ENCODE results near the gene HDAC10. TPM values are rescaled to one million over a fixed set of nuclear protein-coding genes. Genes with fewer than 3 reads are reported as not detected.
A peak's percentile ranks its signal among the peaks of the same experiment; 100 is the strongest.

HDAC10 gene
- total RNA-seq, 1 donor from 2014 or later = 36.8 TPM

DNA sequence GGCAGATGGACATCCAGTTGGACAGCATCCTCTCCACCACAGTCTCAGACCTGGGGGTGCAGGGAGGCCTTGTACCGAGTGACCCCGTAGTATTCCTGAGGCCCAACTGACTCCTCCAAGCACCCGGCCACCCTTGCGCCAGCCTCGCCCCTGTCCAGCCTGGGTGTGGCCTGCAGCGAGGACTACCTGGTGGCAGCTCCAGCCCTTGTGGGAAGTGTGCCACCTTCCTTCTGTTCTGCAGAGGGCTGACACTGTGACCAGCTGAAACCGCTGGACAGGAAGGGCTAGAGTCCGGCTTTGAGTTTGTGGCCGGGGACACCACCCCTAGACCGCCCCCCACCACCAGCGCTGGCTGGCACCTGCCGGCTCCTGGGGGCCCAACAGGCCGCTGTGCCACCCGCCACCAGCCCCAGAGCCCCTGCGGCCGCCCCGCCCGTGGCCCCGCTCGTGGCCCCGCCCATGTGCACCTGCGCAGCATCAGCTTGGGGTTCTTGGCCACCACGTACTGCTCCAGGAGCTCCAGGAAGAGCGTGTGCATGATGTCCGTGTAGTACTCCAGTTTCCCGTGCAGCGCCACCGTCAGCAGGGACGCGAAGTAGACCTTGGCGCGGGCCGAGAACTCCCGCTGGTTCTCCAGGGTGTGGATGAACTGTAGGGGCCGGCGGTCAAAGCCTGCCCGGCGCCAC lies 29.1 kb upstream of the HDAC10 start:
- Mint-ChIP-seq H3K4me1 (ENCODE audit: low read depth) (peaks cover 6% of the 10 kb centered on the region), H3K27me3 (ENCODE audit: low read depth) (no peaks in the 10 kb centered on the region), H3K27ac (ENCODE audit: unreplicated experiment) (no peak overlapping the region), H3K9me3 (ENCODE audit: low read depth) (no peaks in the 10 kb centered on the region), H3K4me3 (ENCODE audit: unreplicated experiment) (no peak overlapping the region), H3K36me3 (ENCODE audit: low read depth) (peaks cover 16% of the 10 kb centered on the region)
- TF ChIP-seq, protein P1, sequence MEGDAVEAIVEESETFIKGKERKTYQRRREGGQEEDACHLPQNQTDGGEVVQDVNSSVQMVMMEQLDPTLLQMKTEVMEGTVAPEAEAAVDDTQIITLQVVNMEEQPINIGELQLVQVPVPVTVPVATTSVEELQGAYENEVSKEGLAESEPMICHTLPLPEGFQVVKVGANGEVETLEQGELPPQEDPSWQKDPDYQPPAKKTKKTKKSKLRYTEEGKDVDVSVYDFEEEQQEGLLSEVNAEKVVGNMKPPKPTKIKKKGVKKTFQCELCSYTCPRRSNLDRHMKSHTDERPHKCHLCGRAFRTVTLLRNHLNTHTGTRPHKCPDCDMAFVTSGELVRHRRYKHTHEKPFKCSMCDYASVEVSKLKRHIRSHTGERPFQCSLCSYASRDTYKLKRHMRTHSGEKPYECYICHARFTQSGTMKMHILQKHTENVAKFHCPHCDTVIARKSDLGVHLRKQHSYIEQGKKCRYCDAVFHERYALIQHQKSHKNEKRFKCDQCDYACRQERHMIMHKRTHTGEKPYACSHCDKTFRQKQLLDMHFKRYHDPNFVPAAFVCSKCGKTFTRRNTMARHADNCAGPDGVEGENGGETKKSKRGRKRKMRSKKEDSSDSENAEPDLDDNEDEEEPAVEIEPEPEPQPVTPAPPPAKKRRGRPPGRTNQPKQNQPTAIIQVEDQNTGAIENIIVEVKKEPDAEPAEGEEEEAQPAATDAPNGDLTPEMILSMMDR (IDR thresholded peaks at IDR 0.05) = no peak
- no peak for DNase-seq (ENCODE audit: low spot score)

GRCh38 chr22:50278956-50279619 lies 28.0 kb upstream of the HDAC10 start:
- DNase-seq (ENCODE audit: low spot score) = no peak
- TF ChIP-seq, protein P1 (IDR thresholded peaks at IDR 0.05) = no peak
- H3K27ac Mint-ChIP-seq (ENCODE audit: unreplicated experiment) = peak overlapping the region; percentile 57
- H3K4me1 Mint-ChIP-seq (ENCODE audit: low read depth) = peaks cover 6% of the 10 kb centered on the region
- H3K9me3 Mint-ChIP-seq (ENCODE audit: low read depth) = no peaks in the 10 kb centered on the region
- H3K4me3 Mint-ChIP-seq (ENCODE audit: unreplicated experiment) = no peak overlapping the region
- peaks cover 17% of the 10 kb centered on the region for H3K36me3 Mint-ChIP-seq (ENCODE audit: low read depth)
- H3K27me3 Mint-ChIP-seq (ENCODE audit: low read depth) = no peaks in the 10 kb centered on the region

GRCh38 chr22:50278461-50278860 lies 27.4 kb upstream of the HDAC10 start:
- no peak overlapping the region for H3K4me3 Mint-ChIP-seq (ENCODE audit: unreplicated experiment)
- no peaks in the 10 kb centered on the region for H3K27me3 Mint-ChIP-seq (ENCODE audit: low read depth)
- DNase-seq (ENCODE audit: low spot score) = no peak
- H3K27ac Mint-ChIP-seq (ENCODE audit: unreplicated experiment) = no peak overlapping the region
- no peaks in the 10 kb centered on the region for H3K9me3 Mint-ChIP-seq (ENCODE audit: low read depth)
- TF ChIP-seq, protein P1 (IDR thresholded peaks at IDR 0.05) = no peak
- peaks cover 17% of the 10 kb centered on the region for H3K36me3 Mint-ChIP-seq (ENCODE audit: low read depth)
- H3K4me1 Mint-ChIP-seq (ENCODE audit: low read depth) = peaks cover 6% of the 10 kb centered on the region

DNA sequence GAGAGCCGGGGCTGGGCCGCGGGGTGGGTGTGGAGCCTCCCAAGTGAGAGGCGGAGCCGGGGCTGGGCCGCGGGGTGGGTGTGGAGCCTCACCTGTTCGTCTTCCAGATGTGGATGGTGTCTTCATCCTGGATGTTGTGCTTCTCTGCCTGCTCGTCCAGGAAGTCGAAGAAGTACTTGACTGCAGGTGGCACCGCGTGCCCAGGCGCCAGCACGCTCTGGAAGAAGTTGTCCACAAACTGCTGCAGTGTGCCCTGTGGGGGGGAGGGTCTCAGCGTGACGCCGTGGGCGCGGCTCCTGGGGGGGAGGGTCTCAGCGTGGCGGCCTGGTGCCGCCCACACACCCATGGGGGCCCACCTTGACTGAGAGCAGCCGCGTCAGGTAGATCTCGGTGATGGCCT lies 26.7 kb upstream of the HDAC10 start:
- Mint-ChIP-seq H3K4me3 (ENCODE audit: unreplicated experiment) (no peak overlapping the region), H3K27ac (ENCODE audit: unreplicated experiment) (no peak overlapping the region), H3K36me3 (ENCODE audit: low read depth) (peaks cover 17% of the 10 kb centered on the region), H3K4me1 (ENCODE audit: low read depth) (peaks cover 4% of the 10 kb centered on the region), H3K27me3 (ENCODE audit: low read depth) (no peaks in the 10 kb centered on the region), H3K9me3 (ENCODE audit: low read depth) (no peaks in the 10 kb centered on the region)
- no peak for DNase-seq (ENCODE audit: low spot score)
- TF ChIP-seq, protein P1 (IDR thresholded peaks at IDR 0.05) = no peak

GRCh38 chr22:50276143-50276542 lies 25.1 kb upstream of the HDAC10 start:
- no peak overlapping the region for H3K27ac Mint-ChIP-seq (ENCODE audit: unreplicated experiment)
- peaks cover 5% of the 10 kb centered on the region for H3K4me1 Mint-ChIP-seq (ENCODE audit: low read depth)
- no peak for DNase-seq (ENCODE audit: low spot score)
- H3K27me3 Mint-ChIP-seq (ENCODE audit: low read depth) = no peaks in the 10 kb centered on the region
- H3K9me3 Mint-ChIP-seq (ENCODE audit: low read depth) = no peaks in the 10 kb centered on the region
- H3K36me3 Mint-ChIP-seq (ENCODE audit: low read depth) = peaks cover 15% of the 10 kb centered on the region
- no peak overlapping the region for H3K4me3 Mint-ChIP-seq (ENCODE audit: unreplicated experiment)
- TF ChIP-seq, protein P1 (IDR thresholded peaks at IDR 0.05) = peak; percentile 80
